ENCODE data around the gene ABI3.

The ABI3 gene

GRCh38 chr17:49226771-49227435, 16.4 kb downstream of the ABI3 start:
- DNase-seq: no peak

- peak; percentile 77 to 80 for DNase-seq
These were observed 17.1 kb downstream of the ABI3 start for GRCh38 chr17:49227436-49228261.

GRCh38 chr17:49229076-49229804, 18.7 kb downstream of the ABI3 start:
- DNase-seq: no peak

- DNase-seq: no peak
These were observed 19.5 kb downstream of the ABI3 start for GRCh38 chr17:49229805-49230600.

- DNase-seq: peak; percentile 86 to 89
These were observed 20.4 kb downstream of the ABI3 start, which contains the start of gene PHOSPHO1 for GRCh38 chr17:49230636-49231562. PHOSPHO1 (minus strand) TSS chr17:49230787; CDS start chr17:49226691, 4,096 bp downstream.

- DNase-seq: no peak
These were observed 21.0 kb downstream of the ABI3 start for GRCh38 chr17:49231563-49231894.

- no peak for DNase-seq
These were observed 24.1 kb downstream of the ABI3 start for GRCh38 chr17:49234509-49235080.

GRCh38 chr17:49235896-49236295, 25.4 kb downstream of the ABI3 start:
- DNase-seq: no peak

GRCh38 chr17:49239963-49240362, 29.5 kb downstream of the ABI3 start:
- DNase-seq: no peak

- no peak for DNase-seq
These were observed 30.1 kb downstream of the ABI3 start for GRCh38 chr17:49240619-49241018.

- no peak for DNase-seq
These were observed 30.5 kb downstream of the ABI3 start for GRCh38 chr17:49241040-49241439.

GRCh38 chr17:49241692-49242397, 31.3 kb downstream of the ABI3 start:
- DNase-seq: no peak

GRCh38 chr17:49242813-49243212, 32.3 kb downstream of the ABI3 start:
- no peak for DNase-seq

- no peak for DNase-seq
These were observed 34.3 kb downstream of the ABI3 start for GRCh38 chr17:49244839-49245238.

GRCh38 chr17:49247944-49248343, 37.4 kb downstream of the ABI3 start:
- no peak for DNase-seq

- DNase-seq: no peak
These were observed 38.8 kb downstream of the ABI3 start for GRCh38 chr17:49249292-49249794.

GRCh38 chr17:49249890-49250522, 39.5 kb downstream of the ABI3 start:
- DNase-seq: no peak

GRCh38 chr17:49252148-49252695, 41.7 kb downstream of the ABI3 start:
- DNase-seq: peak in 1 of 2 donors; percentile 45

GRCh38 chr17:49254066-49254465, 43.6 kb downstream of the ABI3 start:
- no peak for DNase-seq

- DNase-seq: no peak
These were observed 44.6 kb downstream of the ABI3 start for GRCh38 chr17:49255125-49255524.
